ENCODE measurements around the gene PCDH9.

- TF ChIP-seq CTCF (IDR thresholded peaks at IDR 0.05; ENCODE audit: low read length) (no peak), EZH2 (IDR thresholded peaks at IDR 0.05; ENCODE audit: borderline replicate concordance, low read length) (no peak)
Measured at GRCh38 chr13:67277581-67277980, 47.4 kb upstream of the PCDH9 start.

Data from OCI-LY1 (cell line).